ENCODE results near the gene SLCO1C1. TPM values are rescaled to one million over a fixed set of nuclear protein-coding genes. Genes with fewer than 3 reads are reported as not detected.

SLCO1C1 gene
- total RNA-seq, 1 donor from 2014 or later, result not detected

DNA sequence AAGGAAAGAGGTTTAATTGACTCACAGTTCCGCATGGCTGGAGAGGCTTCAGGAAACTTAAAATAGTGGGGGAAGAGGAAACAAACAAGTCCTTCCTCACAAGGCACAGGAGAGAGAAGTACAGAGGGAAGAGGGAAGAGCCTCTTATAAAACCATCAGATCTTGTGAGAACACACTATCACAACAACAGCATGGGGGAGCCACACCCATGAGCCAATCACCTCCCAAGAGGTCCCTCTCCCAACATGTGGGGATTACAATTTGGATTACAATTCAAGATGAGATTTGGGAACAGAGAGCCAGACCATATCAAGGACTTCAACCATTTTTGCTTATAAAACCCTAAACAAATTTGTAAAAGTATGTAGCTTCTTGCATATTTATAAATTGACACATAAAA lies 45.8 kb downstream of the SLCO1C1 start:
- no peaks in the 10 kb centered on the region for H3K9me3 ChIP-seq (ENCODE audit: insufficient read depth, low read depth, low read length)
- no peaks in the 10 kb centered on the region for H3K79me2 ChIP-seq (ENCODE audit: insufficient read depth, low read length)
- H3K27ac Mint-ChIP-seq (ENCODE audit: unreplicated experiment), result no peak overlapping the region
- no peak for TF ChIP-seq EZH2 (IDR thresholded peaks at IDR 0.05; ENCODE audit: insufficient read depth, low read length)
- TF ChIP-seq, protein P1, sequence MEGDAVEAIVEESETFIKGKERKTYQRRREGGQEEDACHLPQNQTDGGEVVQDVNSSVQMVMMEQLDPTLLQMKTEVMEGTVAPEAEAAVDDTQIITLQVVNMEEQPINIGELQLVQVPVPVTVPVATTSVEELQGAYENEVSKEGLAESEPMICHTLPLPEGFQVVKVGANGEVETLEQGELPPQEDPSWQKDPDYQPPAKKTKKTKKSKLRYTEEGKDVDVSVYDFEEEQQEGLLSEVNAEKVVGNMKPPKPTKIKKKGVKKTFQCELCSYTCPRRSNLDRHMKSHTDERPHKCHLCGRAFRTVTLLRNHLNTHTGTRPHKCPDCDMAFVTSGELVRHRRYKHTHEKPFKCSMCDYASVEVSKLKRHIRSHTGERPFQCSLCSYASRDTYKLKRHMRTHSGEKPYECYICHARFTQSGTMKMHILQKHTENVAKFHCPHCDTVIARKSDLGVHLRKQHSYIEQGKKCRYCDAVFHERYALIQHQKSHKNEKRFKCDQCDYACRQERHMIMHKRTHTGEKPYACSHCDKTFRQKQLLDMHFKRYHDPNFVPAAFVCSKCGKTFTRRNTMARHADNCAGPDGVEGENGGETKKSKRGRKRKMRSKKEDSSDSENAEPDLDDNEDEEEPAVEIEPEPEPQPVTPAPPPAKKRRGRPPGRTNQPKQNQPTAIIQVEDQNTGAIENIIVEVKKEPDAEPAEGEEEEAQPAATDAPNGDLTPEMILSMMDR (IDR thresholded peaks at IDR 0.05; ENCODE audit: insufficient read depth, low read depth, low read length), result no peak
- H3K9ac ChIP-seq (ENCODE audit: low read length), result no peak overlapping the region
- H3K4me1 ChIP-seq (ENCODE audit: insufficient read depth, low read length), result no peaks in the 10 kb centered on the region
- no peak for DNase-seq (ENCODE audit: low read depth)
- no peaks in the 10 kb centered on the region for H3K36me3 Mint-ChIP-seq (ENCODE audit: low read depth, unreplicated experiment)
- H3K9me3 Mint-ChIP-seq (ENCODE audit: unreplicated experiment), result no peaks in the 10 kb centered on the region
- FAIRE-seq, result no peak
- no peak overlapping the region for H2AFZ ChIP-seq (ENCODE audit: low read depth, low read length)
- peaks cover 4% of the 10 kb centered on the region for H3K27me3 Mint-ChIP-seq (ENCODE audit: low read depth, unreplicated experiment)
- no peak overlapping the region for H3K4me3 ChIP-seq (ENCODE audit: insufficient read depth, low read depth, low read length)
- no peak overlapping the region for H3K4me3 Mint-ChIP-seq (ENCODE audit: unreplicated experiment)
- no peak overlapping the region for H3K4me2 ChIP-seq (ENCODE audit: low read length)
- H3K27me3 ChIP-seq (ENCODE audit: insufficient read depth, low read length), result no peaks in the 10 kb centered on the region
- H4K20me1 ChIP-seq (ENCODE audit: insufficient read depth, low read length), result no peaks in the 10 kb centered on the region
- H3K36me3 ChIP-seq (ENCODE audit: insufficient read depth, low read length), result no peaks in the 10 kb centered on the region
- no peak overlapping the region for H3K27ac ChIP-seq (ENCODE audit: low read depth, low read length)
- no peaks in the 10 kb centered on the region for H3K4me1 Mint-ChIP-seq (ENCODE audit: low read depth, unreplicated experiment)

DNA sequence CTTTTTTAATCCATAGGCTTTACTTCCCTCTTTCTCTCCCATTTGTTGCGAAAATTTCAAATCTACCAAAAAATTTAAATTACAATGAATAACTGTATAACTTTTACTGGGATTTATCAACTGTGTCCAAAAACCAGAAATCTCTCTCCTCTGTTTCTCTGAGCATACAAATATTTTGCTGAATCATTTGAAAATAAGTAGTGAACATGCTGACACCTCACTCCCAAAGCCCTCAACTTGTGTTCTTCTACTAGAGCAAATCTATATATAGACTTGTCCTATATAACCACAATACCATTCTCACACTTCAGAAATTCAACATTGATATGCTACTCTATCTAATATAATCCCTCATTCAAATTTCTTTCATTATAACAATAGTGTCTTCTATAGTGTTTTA lies 53.1 kb downstream of the SLCO1C1 start:
- no peaks in the 10 kb centered on the region for H3K27me3 Mint-ChIP-seq (ENCODE audit: low read depth, unreplicated experiment)
- no peaks in the 10 kb centered on the region for H3K36me3 ChIP-seq (ENCODE audit: insufficient read depth, low read length)

DNA sequence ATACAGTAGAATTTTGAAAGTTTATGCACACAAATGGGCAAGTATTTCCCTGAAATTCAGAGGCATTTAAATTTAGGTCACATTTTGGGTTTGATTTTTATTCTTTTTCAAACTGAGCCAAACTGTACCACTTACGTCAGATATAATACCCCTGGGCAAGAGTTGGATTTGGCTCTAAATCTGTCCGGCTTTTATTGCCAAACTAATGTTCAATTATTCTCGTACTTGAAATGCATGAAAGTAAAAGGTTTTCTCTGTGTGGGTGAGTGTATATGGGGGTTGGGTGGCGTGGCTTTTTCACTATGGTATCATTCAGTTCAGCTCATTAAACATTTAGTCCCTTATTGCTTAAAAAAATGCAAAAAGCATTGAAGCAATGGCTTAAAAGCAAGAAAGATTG lies 55.9 kb downstream of the SLCO1C1 start:
- Mint-ChIP-seq H3K4me1 (ENCODE audit: low read depth, unreplicated experiment) (no peaks in the 10 kb centered on the region), H3K27ac (ENCODE audit: unreplicated experiment) (no peak overlapping the region), H3K36me3 (ENCODE audit: low read depth, unreplicated experiment) (no peaks in the 10 kb centered on the region), H3K27me3 (ENCODE audit: low read depth, unreplicated experiment) (no peaks in the 10 kb centered on the region), H3K4me3 (ENCODE audit: unreplicated experiment) (no peak overlapping the region), H3K9me3 (ENCODE audit: unreplicated experiment) (no peaks in the 10 kb centered on the region)
- H4K20me1 ChIP-seq (ENCODE audit: insufficient read depth, low read length), result no peaks in the 10 kb centered on the region
- no peak overlapping the region for H3K4me2 ChIP-seq (ENCODE audit: low read length)
- no peak overlapping the region for H3K4me3 ChIP-seq (ENCODE audit: insufficient read depth, low read depth, low read length)
- H3K27ac ChIP-seq (ENCODE audit: low read depth, low read length), result no peak overlapping the region
- H3K27me3 ChIP-seq (ENCODE audit: insufficient read depth, low read length), result no peaks in the 10 kb centered on the region
- H3K36me3 ChIP-seq (ENCODE audit: insufficient read depth, low read length), result no peaks in the 10 kb centered on the region
- H3K9ac ChIP-seq (ENCODE audit: low read length), result no peak overlapping the region
- H3K4me1 ChIP-seq (ENCODE audit: insufficient read depth, low read length), result no peaks in the 10 kb centered on the region
- H3K79me2 ChIP-seq (ENCODE audit: insufficient read depth, low read length), result no peaks in the 10 kb centered on the region
- no peak for DNase-seq (ENCODE audit: low read depth)
- no peak for TF ChIP-seq EZH2 (IDR thresholded peaks at IDR 0.05; ENCODE audit: insufficient read depth, low read length)
- TF ChIP-seq, protein P1 (IDR thresholded peaks at IDR 0.05; ENCODE audit: insufficient read depth, low read depth, low read length), result no peak
- FAIRE-seq, result no peak
- H3K9me3 ChIP-seq (ENCODE audit: insufficient read depth, low read depth, low read length), result no peaks in the 10 kb centered on the region
- no peak overlapping the region for H2AFZ ChIP-seq (ENCODE audit: low read depth, low read length)

More for the DNA sequence above, 53.1 kb downstream of the SLCO1C1 start:
- Histone ChIP-seq H3K9ac (ENCODE audit: low read length) (no peak overlapping the region), H2AFZ (ENCODE audit: low read depth, low read length) (no peak overlapping the region), H4K20me1 (ENCODE audit: insufficient read depth, low read length) (no peaks in the 10 kb centered on the region), H3K4me1 (ENCODE audit: insufficient read depth, low read length) (no peaks in the 10 kb centered on the region), H3K4me2 (ENCODE audit: low read length) (no peak overlapping the region), H3K27me3 (ENCODE audit: insufficient read depth, low read length) (no peaks in the 10 kb centered on the region), H3K79me2 (ENCODE audit: insufficient read depth, low read length) (no peaks in the 10 kb centered on the region), H3K9me3 (ENCODE audit: insufficient read depth, low read depth, low read length) (no peaks in the 10 kb centered on the region), H3K4me3 (ENCODE audit: insufficient read depth, low read depth, low read length) (no peak overlapping the region), H3K27ac (ENCODE audit: low read depth, low read length) (no peak overlapping the region)
- no peak for FAIRE-seq
- Mint-ChIP-seq H3K27ac (ENCODE audit: unreplicated experiment) (no peak overlapping the region), H3K36me3 (ENCODE audit: low read depth, unreplicated experiment) (no peaks in the 10 kb centered on the region), H3K4me3 (ENCODE audit: unreplicated experiment) (no peak overlapping the region), H3K9me3 (ENCODE audit: unreplicated experiment) (no peaks in the 10 kb centered on the region), H3K4me1 (ENCODE audit: low read depth, unreplicated experiment) (no peaks in the 10 kb centered on the region)
- no peak for DNase-seq (ENCODE audit: low read depth)
- TF ChIP-seq, protein P1 (IDR thresholded peaks at IDR 0.05; ENCODE audit: insufficient read depth, low read depth, low read length), result no peak
- TF ChIP-seq EZH2 (IDR thresholded peaks at IDR 0.05; ENCODE audit: insufficient read depth, low read length), result no peak
